NCI-H82 treated with DMSO at 0.1 percent for 48 hours (cell line): ENCODE results near the gene P2RY12.
"Not testable (repeated sequence)": the region's sequence is repeated elsewhere in the genome, so short reads cannot be mapped to it uniquely, and the experiment has no call there.

Source experiments
- DNase-seq: peaks from one replicate; lab custom pipeline; 2025; ENCODE audit not compliant: unreplicated experiment; lab: John Stamatoyannopoulos, UW

The P2RY12 gene

DNA sequence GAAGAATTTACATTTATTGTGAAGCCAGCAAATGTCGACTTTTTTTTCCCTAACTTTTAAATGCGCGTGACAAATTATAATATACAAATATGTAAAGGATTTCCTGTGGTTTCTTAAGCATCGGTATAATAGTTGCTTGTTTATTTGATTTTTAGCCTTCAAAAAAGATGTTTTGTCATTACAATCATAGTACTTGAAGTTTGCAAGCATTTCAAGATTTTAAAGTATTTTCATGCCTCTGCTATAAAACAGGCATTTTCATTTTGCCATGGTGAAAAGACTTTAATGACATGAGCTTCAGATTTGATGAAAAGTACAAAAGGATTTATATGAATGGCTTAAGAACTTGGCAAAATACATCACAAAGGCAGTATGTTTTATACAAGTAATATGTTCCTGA, 9.4 kb upstream of the P2RY12 start:
- DNase-seq: no peak

DNA sequence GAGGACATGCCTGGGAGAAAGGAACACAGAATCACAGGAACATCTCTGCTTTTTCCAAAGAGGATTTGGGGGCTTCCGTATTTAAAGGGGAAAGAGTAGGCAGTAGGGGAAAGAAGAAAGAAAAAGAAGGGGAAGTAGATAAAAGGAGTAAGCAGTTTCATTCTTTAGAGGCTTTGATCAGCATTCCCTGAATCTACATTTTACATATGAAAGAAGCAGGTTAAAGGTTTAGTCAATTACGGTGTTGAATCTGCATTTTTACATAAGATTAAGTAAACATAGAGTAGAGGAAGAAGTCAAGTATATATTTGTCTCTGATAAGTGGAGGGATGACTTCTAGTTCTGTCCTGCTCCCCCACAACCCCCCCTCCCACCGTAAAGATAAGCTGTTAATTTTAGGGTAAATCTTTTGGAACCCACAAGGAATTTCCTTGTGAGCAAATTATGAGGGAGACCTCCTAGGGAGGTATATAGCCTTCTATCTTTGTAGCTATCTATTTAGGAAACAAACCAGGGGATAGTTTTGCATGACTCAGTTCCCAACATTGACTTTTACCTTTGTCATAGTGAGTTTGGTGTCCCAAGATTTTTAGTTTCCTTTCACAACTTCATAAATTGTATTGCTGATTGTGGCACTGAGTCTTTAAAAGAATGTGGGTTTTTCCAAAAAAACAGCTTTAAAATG, 8.7 kb upstream of the P2RY12 start:
- no peak for DNase-seq

DNA sequence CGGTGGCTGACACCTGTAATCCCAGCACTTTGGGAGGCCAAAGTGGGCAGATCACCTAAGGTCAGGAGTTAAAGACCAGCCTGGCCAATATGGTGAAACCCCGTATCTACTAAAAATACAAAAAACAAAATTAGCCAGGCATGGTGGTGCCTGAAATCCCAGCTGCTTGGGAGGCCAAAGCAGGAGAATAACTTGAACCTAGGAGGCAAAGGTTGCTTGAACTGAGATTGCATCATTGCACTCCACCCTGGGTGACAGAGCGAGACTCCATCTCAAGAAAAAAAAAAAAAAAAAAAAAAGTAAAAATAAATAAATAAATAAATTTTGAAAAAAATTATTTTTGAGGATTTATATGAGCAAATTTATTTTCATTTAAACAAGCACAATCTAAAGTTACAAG, 7.6 kb upstream of the P2RY12 start:
- not testable (repeated sequence) for DNase-seq

DNA sequence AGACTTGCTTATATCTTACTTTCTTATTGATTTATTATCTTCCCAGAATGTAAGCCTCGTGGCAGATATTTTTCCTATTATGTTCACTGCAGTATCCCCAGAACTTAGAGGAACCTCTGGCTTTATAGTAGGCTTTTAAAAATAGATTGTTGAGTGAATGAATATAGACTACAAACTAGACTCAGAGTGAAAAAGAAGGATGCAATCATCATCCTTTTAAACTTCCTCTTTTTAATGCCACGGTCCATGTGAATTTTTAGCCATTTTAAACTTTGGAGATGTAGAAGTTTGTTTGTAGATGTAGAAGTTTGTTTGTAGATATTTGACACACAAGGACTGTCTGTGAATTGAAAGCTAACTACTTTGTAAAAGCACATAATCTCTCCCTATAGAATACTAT, 7.2 kb upstream of the P2RY12 start:
- no peak for DNase-seq

DNA sequence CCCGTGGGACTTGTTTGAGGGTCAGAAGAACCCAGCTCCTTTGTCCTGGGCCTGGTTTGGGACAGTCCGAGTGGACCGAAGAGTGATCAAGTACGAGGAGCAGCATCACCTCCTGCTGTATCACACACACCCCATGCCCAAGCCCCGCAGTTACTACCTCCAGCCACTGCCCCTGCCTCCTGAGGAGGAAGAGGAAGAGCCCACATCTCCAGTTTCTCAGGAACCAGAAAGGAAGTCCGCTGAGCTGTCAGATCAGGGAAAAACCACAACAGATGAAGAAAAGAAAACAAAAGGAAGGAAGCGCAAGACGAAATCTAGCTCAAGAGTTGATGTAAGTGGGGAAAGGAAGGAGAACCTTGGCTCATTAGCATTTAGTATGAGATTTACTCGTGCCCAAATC, 3.3 kb upstream of the P2RY12 start:
- no peak for DNase-seq

DNA sequence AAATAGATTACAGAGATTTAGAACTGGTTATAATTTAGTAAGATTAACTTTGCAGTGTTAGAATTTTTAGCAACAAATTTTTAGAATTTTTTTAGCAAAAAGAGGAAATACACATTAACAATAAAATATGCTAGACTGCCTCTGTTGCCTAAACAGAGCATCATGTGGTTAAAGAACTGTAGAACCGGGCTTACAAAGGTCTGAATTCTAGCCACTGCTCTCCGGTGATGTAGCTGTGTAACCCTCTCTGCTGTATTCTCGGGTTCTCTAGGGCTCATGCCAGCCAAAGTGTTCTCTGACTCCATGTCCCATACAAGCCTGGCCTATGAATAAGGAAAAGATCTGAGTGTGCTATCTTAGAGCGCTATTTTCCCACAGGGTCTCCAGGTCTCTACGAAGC, 2.9 kb upstream of the P2RY12 start:
- no peak for DNase-seq

DNA sequence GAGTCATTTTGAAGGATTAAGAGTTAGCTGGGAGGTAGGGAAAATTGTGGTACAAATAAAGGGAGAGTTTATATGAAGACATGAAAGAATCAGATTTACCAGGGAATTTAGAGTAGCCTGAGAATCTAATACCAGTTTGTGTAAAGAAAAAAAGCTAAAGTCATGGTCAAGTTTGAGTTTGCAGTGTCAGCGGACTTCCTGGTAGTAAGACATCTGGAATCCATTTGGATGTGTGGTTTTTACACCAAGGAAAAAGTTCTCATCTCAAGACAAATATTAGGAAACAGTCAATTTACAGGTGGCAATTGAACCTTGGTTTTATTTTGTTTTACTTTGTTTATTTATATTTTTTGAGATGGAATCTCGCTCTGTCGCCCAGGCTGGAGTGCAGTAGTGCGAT, 1.5 kb upstream of the P2RY12 start:
- no peak for DNase-seq

DNA sequence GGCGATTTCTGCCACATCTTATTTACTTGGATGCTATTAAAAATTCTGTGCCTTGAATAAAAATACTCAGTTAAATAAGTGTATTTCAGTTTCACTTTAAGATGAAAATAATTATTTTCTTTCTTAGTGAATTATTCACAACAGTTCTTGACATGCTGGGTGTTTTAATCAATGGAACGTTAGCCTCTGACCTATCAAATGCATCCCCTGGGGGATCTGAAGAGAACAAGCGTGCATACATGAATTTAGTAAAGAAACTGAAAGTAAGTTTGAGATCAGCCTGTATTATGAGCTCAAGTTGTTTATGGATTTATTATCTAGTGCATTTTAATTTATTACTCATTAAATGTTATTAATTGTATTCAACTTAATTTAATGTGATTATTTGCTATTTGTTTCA, 597 bp downstream of the P2RY12 start:
- DNase-seq: no peak

DNA sequence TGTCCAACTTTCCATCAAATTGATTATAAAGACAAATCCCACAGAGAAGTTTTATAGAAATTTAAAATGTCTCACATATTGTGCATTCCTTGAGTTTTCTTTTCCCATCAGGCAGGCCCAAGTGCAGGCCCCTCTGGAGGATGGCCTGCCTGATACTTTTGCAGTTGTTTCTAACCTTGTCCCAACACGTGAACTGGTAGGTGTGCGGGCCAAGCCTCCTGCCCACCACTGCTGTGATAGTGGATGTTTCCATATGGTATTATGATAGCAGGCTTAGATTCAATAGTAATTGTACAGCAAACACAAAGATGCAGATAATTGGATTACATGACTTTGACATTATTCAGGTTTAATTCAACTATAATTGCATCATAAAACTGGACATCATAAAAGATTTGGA, 1.4 kb downstream of the P2RY12 start:
- no peak for DNase-seq

DNA sequence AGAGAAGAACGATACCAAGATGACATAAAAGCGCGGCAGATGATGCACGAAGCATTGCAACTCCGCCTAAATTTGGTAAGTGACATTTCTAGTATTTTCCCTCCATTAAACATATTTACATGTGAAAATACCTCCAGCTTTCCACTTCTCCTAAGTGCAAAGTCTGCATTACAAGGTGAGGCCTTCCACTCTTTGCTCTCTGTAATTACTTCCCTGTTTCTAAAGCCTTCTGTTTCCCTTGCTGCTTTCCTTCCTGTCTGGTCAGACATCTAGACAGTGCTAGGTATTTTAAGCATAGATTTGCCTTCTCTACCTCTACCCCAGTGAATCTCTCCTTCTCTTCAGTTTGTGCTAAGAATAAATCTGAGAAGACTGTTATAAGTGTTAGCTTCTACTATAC, 1.9 kb downstream of the P2RY12 start:
- DNase-seq: no peak

DNA sequence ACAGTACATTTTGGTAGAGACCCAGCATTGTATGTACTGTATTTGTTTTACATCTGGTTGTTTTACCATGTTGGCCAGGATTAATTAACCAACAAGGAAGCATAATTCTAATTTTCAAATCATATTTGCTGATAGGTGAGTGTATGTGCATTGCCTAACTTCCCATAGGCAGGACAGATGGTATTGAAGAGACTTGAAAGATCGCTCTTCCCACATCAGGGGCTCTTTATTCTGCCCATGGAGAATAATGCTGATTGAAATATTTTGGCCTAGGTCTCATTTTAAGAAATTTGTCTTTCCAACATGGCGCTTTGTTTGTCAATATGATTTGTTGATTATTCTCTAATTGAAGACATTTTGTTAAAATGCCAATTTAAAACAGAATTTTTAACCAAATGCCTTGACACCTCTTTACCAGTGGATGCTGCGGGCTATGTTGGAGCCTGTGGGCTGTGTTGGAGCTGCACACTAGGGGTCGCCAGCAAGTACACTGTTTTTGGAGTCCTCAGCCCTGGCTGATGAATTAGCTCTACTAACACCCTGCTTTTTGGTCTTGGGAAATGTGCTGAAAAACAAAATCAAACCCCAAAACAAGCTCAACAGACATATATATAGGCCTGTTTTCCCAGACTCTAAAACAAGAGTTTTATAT, 5.3 kb downstream of the P2RY12 start:
- DNase-seq: peak; percentile 20

DNA sequence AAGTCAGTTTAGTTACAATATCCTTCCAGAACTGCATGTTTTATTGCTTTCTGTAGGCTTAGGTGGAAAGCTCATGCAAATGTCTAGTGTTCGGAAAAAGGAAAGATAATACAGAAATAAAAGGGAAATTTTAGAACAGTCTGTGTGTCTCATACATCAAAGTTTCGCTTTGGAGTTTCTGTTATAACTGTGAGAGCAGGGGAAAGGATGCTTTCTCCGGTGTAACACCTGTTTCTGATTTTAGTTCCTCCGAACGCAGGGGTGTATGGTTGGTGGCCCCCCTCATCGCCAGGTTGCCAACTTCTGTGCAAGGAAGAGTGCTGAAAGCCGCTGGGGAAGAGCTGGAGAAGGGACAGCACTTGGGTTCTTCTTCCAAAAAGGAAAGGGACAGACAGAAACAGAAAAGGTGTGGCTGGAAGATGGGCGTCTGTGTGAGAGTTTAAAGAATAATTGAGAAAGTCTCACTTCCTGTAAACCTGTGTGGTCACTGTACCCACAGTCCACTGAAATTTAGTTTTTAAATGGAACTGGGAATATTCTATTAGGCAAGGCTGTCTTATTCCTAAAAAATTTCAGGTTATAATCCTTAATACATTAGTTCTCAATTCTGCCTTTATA, 6.7 kb downstream of the P2RY12 start:
- DNase-seq: no peak

DNA sequence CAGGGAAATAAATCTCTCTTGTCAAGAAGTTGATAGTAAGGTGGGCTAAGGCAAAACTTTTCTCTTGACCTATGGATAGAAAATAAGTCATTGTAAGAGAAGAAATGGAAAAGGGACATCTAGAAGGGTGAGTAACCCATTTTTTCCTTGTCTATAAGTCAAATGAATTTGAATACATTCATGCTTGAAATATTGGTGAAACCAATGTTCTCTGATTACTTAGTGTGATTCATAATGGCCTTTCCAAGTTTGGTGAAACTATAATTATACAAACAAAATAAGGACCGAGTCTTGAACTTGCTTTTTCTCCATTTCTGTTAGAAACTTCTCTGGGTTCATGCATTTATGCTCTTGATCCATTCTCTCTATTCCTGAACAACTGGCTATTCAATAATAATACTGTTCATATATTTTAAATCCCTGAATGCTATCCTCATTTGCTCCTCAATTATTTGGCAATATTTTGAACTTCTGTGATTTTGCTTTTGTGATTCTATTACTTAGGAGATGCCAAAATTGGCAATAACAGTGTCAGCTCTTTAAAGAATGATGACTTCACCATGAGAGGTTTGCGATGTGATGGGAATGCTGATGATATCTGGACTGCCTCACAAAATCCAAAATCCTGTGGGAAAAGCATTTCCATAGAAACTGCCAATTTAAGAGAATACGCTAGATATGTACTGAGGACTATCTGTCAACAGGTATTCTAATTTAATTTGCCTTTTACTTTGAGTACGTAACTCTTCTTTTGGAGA, 12.3 kb downstream of the P2RY12 start:
- DNase-seq: no peak

DNA sequence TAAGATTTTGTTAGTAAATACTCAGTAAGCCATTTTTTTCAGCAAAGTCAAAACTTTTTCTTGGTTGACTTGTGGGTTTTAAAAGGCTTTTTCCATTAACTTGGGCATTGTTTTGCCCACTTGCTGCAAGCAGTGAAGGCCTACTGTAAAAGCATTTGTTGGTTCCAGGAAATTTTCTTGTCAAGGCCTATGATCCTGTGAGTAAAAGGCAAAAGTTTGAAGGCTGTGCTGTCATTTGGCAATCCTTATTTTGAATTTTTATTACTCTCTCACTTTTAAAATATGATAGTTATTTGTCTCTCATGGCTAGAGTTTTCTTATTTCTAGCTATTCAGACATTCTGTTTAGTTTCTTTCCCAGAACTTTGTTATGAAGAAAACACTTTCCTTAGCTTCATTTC, 13.0 kb downstream of the P2RY12 start:
- no peak for DNase-seq

DNA sequence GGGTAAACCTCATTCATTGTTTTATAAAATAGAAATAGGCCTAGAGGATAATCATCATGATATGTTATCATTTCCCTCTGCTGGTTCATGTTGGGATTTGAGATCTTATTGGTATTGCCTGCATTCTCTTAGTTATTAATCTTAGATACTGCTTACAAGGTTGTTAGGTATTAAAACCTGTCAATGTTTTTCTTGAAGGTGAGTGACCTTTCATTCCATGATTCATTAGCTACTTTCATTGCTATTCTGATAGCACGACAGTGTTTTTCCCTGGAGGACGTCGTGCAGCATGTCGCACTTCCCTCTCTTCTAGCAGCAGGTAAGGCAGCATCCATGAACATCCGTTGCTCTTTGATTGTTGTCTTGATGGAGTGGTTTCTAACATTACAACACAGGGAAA, 17.1 kb downstream of the P2RY12 start:
- no peak for DNase-seq

DNA sequence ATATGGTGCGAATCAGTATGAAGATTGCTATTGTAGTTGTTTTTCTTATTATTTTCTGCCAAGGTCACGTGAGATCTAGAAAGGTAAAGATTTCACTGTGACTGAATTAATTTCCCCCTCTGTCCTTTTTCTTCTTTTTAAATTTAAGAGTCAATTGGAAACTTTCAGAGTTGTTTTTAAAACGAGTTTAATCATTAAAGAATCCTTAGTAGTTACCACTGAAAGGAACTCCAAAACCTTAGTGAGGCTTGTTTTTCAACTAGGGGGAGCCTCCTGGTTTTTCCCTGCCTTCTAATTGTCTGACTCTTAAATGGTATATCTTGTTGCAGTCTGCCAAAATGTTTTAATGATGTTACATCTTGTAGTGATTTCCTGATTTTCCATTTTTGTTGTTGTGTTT, 17.6 kb downstream of the P2RY12 start:
- no peak for DNase-seq

DNA sequence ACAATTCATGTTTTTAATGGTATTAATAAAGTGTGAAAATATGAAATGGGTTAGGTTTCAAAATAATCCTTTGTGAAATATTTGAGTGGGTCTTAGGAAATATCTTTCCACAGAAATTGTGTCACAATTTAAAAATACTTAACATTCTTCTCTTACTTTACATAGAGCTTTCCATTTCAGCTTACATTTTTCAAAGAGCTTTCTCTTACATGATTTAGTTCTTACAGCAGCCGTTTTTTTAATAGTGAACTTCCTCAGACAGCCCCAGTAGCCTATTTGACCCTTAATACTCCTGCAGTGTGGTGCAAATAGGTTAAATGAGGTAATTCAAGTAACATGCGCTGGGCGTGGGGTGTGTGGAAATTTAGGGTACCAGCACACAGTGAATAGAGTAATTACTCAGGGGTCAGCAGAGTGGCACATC, 21.8 kb downstream of the P2RY12 start:
- no peak for DNase-seq

DNA sequence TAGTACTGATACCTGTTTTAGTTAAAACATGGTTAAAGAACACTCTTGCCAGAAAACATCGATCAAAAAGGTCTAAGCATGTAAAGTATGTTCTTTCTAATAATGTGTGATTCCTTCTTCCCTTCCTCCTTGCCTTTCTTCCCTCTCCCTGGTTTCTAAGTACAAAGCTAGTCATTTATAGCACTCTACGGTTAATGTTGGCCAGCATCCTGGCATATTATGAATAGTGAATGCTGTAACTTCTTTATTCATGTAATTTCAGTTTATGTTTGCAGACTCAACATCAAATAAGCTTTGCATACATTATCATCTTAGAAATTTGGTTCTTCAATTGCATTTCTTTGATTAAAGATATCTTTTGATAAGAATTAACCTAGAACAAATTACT, 27.1 kb downstream of the P2RY12 start:
- DNase-seq: no peak

DNA sequence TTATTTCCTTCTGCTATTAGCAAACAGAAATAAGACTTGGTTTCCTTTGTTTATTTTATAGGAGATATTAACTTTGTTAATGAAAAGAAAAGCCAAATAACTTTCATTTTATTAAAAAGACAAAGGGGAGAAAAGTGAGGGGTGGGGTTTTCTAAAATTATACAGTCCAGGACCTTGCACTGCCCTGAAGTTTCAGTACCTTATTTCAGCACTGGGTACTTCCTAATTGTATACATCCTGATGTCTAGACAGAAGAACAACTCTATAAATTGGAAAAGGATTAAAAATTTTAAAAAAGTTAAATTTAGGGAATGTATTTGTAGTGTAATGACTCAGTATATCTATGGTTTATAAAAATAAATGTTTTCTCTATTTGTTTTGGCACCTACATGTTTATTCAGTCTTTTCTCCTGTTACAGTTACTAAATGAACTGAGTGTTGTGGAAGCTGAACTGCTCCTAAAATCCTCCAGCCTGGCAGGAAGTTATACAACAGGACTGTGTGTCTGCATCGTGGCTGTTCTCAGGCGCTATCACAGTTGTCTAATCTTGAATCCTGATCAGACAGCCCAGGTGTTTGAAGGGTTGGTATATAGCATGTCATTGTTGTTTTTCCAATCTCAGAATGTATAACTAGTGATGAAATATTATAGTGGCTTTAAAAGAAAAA, 27.6 kb downstream of the P2RY12 start:
- no peak for DNase-seq

DNA sequence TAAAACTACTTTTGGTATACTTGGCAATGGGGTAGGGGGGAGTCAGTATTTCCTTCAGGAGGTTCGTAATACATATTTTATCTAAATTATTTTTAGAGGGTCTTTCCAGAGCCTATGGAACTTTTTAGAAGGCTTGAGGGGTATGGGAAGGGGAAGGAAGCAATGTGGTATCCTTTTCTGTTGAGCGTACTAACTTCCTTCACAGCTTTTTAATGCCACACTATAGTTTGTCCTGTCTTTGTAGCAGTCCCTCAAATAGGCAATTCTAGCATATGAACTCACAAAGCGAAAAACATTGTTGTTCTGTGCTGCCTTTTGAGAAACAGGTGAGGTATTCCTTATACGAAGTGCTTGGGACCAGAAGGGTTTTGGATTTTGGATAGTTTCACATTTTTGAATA, 32.9 kb downstream of the P2RY12 start:
- no peak for DNase-seq

DNA sequence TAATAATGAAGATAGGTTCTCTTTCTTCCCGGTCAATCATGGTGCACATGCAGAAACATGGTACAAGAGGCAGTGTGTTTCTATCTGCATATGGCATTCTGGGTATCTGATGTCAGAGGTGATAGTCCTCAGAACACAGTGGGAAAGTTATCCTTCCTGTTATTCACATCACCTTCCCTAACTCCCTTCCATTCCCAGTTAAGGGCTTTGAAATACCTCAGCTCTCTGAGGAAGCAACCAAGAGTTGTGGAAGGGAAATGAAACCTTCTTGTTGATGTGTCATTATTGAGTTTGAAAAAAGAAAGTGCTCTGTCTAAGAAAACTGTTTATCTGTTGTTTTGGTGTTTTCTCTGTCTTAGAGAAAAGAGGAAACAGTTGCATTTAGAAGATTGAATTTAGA, 33.3 kb downstream of the P2RY12 start:
- no peak for DNase-seq
